LNCAP (cell line): ENCODE results near the gene RIMKLB.

Experiments
- CTCF ChIP-seq: fragments of 450-650 bp; IDR thresholded peaks from 2 replicates; pipeline ENCODE4 v1.5.1; 2017; ENCODE audit warnings: mild to moderate bottlenecking

RIMKLB gene

DNA sequence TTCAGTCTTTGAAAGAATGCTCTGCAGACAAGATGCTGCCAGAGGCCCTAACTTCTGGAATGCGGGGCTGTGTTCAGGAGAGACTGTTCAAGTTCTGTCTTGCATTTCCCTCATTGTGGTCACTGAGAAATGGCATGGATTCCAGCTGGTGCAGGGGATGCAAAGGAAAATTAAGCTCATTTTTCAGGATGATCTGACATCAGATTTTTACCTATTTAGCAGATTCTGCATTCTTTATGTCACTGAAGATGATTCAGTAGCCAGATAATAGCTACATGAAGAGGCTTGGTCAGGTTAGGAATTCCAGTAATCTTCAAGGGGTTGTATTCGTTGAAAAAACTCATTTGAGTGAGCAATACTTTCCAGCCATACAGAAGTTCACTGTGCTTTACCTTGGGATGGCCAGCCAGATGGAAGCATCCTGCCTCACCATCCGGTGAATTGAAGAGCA, 19.1 kb upstream of the RIMKLB start:
- no peak for TF ChIP-seq CTCF

DNA sequence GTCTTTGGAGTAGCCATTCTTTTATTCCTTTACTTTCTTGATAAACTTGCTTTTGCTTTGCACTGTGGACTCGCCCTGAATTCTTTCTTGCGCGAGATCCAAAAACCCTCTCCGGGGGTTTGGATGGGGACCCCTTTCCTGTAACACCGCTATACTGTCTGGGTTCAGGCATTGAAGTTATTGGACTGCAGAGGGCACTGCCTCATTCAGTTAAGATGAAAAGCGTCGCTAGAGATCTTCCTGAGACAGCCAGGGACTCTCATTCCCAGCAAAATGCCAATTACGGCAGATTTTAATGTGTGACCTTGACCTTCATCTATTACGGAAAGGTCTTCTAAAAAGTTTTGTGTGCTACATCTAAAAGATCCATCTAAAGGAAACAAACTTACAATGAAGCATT, 17.3 kb upstream of the RIMKLB start:
- no peak for TF ChIP-seq CTCF

DNA sequence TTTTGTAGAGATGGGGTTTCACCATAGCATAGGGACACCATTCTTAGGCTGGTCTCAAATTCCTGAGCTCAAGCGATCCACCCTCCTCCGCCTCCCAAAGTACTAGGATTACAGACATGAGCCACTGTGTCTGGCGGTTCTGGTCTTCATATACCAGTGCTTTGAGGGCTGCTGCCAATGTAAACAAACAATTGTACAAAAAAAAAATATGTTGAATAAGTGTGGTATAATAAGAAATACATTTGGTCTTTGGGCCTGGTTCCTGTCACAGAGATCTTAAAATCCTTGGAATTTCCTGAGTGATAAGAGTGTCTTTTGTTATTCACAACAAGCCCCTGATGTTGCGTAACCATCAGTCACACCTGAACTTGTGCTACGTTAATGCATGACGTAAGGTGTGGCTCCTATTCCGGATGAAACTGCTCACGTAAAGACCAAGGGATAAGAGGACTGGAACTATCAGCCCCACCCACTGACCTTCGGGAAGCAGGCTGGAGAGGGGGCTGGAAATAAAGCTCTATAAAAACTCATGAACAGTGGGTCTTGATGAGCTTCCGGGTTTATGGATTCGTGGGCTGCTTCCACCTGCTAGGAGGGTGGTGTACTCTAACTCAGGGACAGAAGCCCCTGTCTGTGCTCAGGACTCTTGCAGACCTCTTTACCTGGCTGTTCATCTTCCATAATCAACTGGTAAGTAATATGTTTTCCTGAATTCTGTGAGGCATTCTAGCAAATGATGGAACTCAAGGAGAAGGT, 16.5 kb upstream of the RIMKLB start:
- TF ChIP-seq CTCF: no peak

- TF ChIP-seq CTCF: no peak
These were observed 12.7 kb upstream of the RIMKLB start for GRCh38 chr12:8685051-8685450.

DNA sequence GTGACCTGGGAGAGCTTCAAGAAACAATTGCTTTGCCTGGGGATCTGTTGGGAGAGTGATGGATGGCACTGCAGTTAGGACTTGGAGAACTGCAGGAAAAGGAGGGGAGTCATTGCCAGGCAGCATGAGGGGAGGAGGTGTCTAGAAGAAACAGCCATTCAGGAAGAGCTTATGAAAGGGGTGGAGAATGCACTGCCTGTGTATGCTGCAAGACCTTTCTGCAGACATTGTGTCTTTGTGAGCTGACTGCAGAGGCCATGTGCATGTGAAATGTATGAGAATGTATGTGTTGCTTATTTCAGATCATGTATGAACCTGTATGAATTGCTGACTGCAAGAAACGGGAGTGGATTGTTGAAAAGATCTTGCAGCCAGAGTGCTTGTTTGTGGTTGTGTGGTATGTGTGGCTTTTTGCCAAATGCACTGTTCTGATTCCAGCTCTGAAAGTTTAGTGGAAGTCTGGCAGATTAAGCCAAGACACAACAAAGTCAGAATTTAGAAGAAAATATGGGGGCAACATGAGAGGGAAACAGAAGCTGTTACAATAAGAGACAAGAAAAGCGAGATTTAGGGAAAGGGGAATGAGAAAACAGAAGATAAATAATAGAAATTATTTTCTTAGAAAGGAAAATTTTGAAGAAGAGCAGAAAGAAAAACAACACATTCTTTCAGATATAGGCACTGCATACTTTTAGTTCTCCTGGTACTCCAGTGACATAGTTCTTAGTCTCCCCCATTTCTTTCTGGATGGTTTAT, 9.8 kb upstream of the RIMKLB start:
- no peak for TF ChIP-seq CTCF

GRCh38 chr12:8689681-8690080, 8.1 kb upstream of the RIMKLB start:
- TF ChIP-seq CTCF: no peak

GRCh38 chr12:8692573-8692972, 5.2 kb upstream of the RIMKLB start:
- no peak for TF ChIP-seq CTCF
